HepG2 (cell line): ENCODE data around the gene TFAP2C. TPM values are rescaled to one million over a fixed set of nuclear protein-coding genes. Genes with fewer than 3 reads are reported as not detected.

ENCODE experiments used
- ATAC-seq: fragments of 200-7000 bp; cut with Tn5 transposase; 3 replicates; pipeline ENCODE4 v1.9.1; 2020; ENCODE audit warnings: mild to moderate bottlenecking, moderate library complexity
- BruUV-seq: library from RNA; stranded (reverse); fragments of 400-500 nt; replicated peaks from 2 replicates; lab custom pipeline; 2021; lab: Mats Ljungman, UMichigan
- CTCF ChIA-PET: fragments of 300-600 bp; formaldehyde crosslinking; extraction: SDS; loops from one replicate; lab custom pipeline; 2021; ENCODE audit warnings: low total read pairs, inconsistent platforms, low intra/inter-chr PET ratio; lab: Yijun Ruan, JAX
- POLR2A ChIA-PET: fragments of 350-600 bp; sonication (Branson Sonifier 250); formaldehyde crosslinking; loops from one replicate; lab custom pipeline; 2020; ENCODE audit warnings: antibody characterized with exemption, inconsistent platforms; lab: Yijun Ruan, JAX
- DNase-seq: peaks from one replicate; pipeline ENCODE4 v3.0.0-alpha.2; 2015; ENCODE audit warnings: low spot score
- FAIRE-seq: peaks from 3 replicates; lab custom pipeline; 2011; peaks lifted over from hg19 to GRCh38; lab: Jason Lieb, UNC
- H2AFZ ChIP-seq: one replicate; pipeline ENCODE4 v1.6.1; 2011; ENCODE audit warnings: low read length, inconsistent platforms
- H3K27ac ChIP-seq: fragments of 300-600 bp; 3 replicates; pipeline ENCODE4 v1.8.0; 2011; ENCODE audit warnings: mixed run types, mild to moderate bottlenecking, mixed read lengths, low read length, inconsistent platforms; ENCODE audit not compliant: insufficient read depth; ENCODE audit errors: extremely low read length
- H3K27me3 ChIP-seq, 2 experiments: fragments of 200-600 bp in 1 of 2; 2 replicates in 1 of 2; 3 replicates in 1 of 2; pipeline versions ENCODE4 v1.6.0 to v1.8.0; 2011; ENCODE audit warnings: low read length in 2 of 2, mild to moderate bottlenecking in 2 of 2, moderate library complexity in 2 of 2, inconsistent platforms in 1 of 2; ENCODE audit not compliant: insufficient read depth in 2 of 2, control insufficient read depth in 1 of 2
- H3K36me3 ChIP-seq, 2 experiments: fragments of 200-600 bp in 1 of 2; replicated peaks in 1 of 2; 2 replicates in 1 of 2; 3 replicates in 1 of 2; pipeline versions ENCODE4 v1.5.1 to v1.8.0; 2011; ENCODE audit warnings: low read length in 2 of 2, inconsistent platforms in 1 of 2; ENCODE audit not compliant: insufficient read depth in 2 of 2, control insufficient read depth in 1 of 2
- H3K4me1 ChIP-seq: 2 replicates; pipeline ENCODE4 v1.5.1; 2012; ENCODE audit warnings: low read length, inconsistent platforms; ENCODE audit not compliant: insufficient read depth
- H3K4me2 ChIP-seq: 2 replicates; pipeline ENCODE4 v1.6.0; 2011; ENCODE audit warnings: low read depth, low read length, inconsistent platforms
- H3K4me3 ChIP-seq, 3 experiments: fragments of 200-600 bp in 1 of 3; sonication (generic), shearing (Covaris generic) in 1 of 3; replicated peaks in 1 of 3; 2 replicates each; pipeline ENCODE4 v1.5.1; 2011 to 2016; ENCODE audit warnings: low read length in 3 of 3, inconsistent platforms in 2 of 3, low read depth in 2 of 3, mild to moderate bottlenecking in 2 of 3, control low read depth in 1 of 3, mixed read lengths in 1 of 3; ENCODE audit not compliant: insufficient read depth in 1 of 3
- H3K79me2 ChIP-seq: one replicate; pipeline ENCODE4 v1.6.1; 2011; ENCODE audit warnings: low read length, inconsistent platforms; ENCODE audit not compliant: insufficient read depth
- H3K9ac ChIP-seq: 2 replicates; pipeline ENCODE4 v1.6.0; 2011; ENCODE audit warnings: mild to moderate bottlenecking, low read depth, low read length, inconsistent platforms; ENCODE audit not compliant: insufficient read depth
- H3K9me3 ChIP-seq: 2 replicates; pipeline ENCODE4 v1.5.1; 2012; ENCODE audit warnings: mild to moderate bottlenecking, low read length
- H4K20me1 ChIP-seq: 2 replicates; pipeline ENCODE4 v1.6.0; 2011; ENCODE audit warnings: inconsistent platforms, mild to moderate bottlenecking, low read length, moderate library complexity; ENCODE audit not compliant: insufficient read depth
- GTF3A ChIP-seq: sonication (generic); formaldehyde crosslinking; conservative IDR thresholded peaks from 2 replicates; pipeline ENCODE4 v1.4.0; 2020; ENCODE audit warnings: mild to moderate bottlenecking, missing genetic modification reagents
- GZF1 ChIP-seq: sonication (generic); formaldehyde crosslinking; IDR thresholded peaks from 2 replicates; pipeline ENCODE4 v1.5.1; 2020; ENCODE audit warnings: mild to moderate bottlenecking, missing genetic modification reagents
- HDAC2 ChIP-seq: sonication (generic); formaldehyde crosslinking; IDR thresholded peaks from 2 replicates; pipeline ENCODE4 v1.4.0; 2020; ENCODE audit warnings: missing genetic modification reagents
- HNRNPL ChIP-seq: fragments of 200-400 bp; formaldehyde crosslinking; IDR thresholded peaks from 2 replicates; pipeline ENCODE4 v1.6.1; 2017; ENCODE audit warnings: mild to moderate bottlenecking, low read depth, low read length
- POLR2AphosphoS5 ChIP-seq: IDR thresholded peaks from 2 replicates; pipeline ENCODE4 v1.6.1; 2012; ENCODE audit warnings: low read depth, low read length
- SOX5 ChIP-seq: IDR thresholded peaks from 2 replicates; pipeline ENCODE4 v1.6.1; 2016; ENCODE audit warnings: borderline replicate concordance
- ZFX ChIP-seq: sonication (generic); formaldehyde crosslinking; IDR thresholded peaks from 2 replicates; pipeline ENCODE4 v1.4.0; 2020; ENCODE audit warnings: mild to moderate bottlenecking, low read depth, missing genetic modification reagents, moderate library complexity
- ZNF441 ChIP-seq: sonication (generic); formaldehyde crosslinking; IDR thresholded peaks from 2 replicates; pipeline ENCODE4 v1.7.0; 2021; ENCODE audit warnings: missing genetic modification reagents, borderline replicate concordance
- ZNF446 ChIP-seq: sonication (generic); formaldehyde crosslinking; IDR thresholded peaks from 2 replicates; pipeline ENCODE4 v1.5.0; 2020; ENCODE audit warnings: mild to moderate bottlenecking, missing genetic modification reagents
- WGBS: methylation state at CpG from one replicate; pipeline ENCODE4 v1.1.6; 2017; ENCODE audit warnings: low lambda C conversion rate; 5-methylcytosine and 5-hydroxymethylcytosine counted together
- in situ Hi-C: cut with HindIII; loops from 2 replicates; pipeline ENCODE4 v1.10.0; 2017; ENCODE audit warnings: low pct_unique_long_range_greater_than_20kb; ENCODE audit not compliant: extremely low pct_ligation_motif_present
- intact Hi-C: fragments of 100-400 bp; cut with micrococcal nuclease; formaldehyde crosslinking; loops from one replicate; pipeline ENCODE4 v1.10.0; 2022; ENCODE audit not compliant: unreplicated experiment
- polyA plus RNA-seq, 8 experiments: library from polyadenylated mRNA; depleted of rRNA in 3 of 8; stranded (reverse) in 7 of 8; unstranded in 1 of 8; fragments of >200 nt; fragmentation: Illumina TruSeq in 4 of 8; extraction: Trizol in 4 of 8; gene quantifications; 2 replicates each; pipeline versions ENCODE4 v1.2.1 to v1.2.3, GENCODE V29; 2011 to 2016; ENCODE audit warnings: low read depth in 4 of 8, missing spikeins in 1 of 8, mixed read lengths in 1 of 8; ENCODE audit not compliant: insufficient read depth in 1 of 8
- total RNA-seq, 5 experiments: library from RNA; depleted of rRNA; stranded (reverse); fragments of >200 nt; fragmentation: Illumina TruSeq; extraction: Trizol; gene quantifications; 2 replicates each; pipeline ENCODE4 v1.2.3, GENCODE V29; 2016; ENCODE audit warnings: low read depth in 1 of 5
- TF ChIP-seq, protein P1 (sequence below): sonication (generic); formaldehyde crosslinking; IDR thresholded peaks from 2 replicates; pipeline ENCODE4 v1.4.0; 2020; ENCODE audit warnings: missing genetic modification reagents
- TF ChIP-seq, protein P2 (sequence below): sonication (generic); formaldehyde crosslinking; IDR thresholded peaks from 2 replicates; pipeline ENCODE4 v1.5.0; 2020; ENCODE audit warnings: missing genetic modification reagents
- TF ChIP-seq, protein P3 (sequence below): sonication (generic); formaldehyde crosslinking; IDR thresholded peaks from 2 replicates; pipeline ENCODE4 v1.8.1; 2023; ENCODE audit warnings: mild to moderate bottlenecking, inconsistent platforms, moderate library complexity, missing genetic modification reagents, borderline replicate concordance

Gene TFAP2C
- total and polyA plus RNA-seq, 2 of the 13 experiments (the other 11 are each of a cell fraction or from before 2014, with no cell fraction given): not detected

DNA sequence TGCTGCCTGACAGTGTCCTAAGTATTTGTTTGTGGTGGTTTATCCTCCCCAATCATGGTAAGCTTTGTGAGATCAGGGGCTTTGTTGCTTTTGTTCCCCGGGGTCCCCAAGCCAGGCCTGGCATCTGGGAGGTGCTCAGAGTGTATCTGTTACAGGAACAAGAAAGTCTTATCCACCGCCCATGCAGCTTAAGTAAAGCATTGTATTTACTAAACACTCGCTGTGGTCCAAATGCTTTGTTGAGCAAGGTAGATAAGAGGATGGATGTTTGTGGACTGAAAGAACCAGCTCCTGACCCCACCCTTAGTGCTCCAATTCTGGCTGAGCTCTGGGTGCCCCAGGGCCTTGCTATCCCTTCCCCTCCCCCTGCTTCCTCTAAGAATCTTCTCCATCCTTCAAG, 19.8 kb upstream of the TFAP2C start (continued):
- TF ChIP-seq ZNF441 (no peak), GZF1 (no peak), ZNF446 (CRISPR knock-in tag) (no peak), HDAC2 (CRISPR knock-in tag) (no peak), SOX5 (CRISPR knock-in tag) (no peak), GTF3A (CRISPR knock-in tag) (no peak)
- TF ChIP-seq, protein P1, sequence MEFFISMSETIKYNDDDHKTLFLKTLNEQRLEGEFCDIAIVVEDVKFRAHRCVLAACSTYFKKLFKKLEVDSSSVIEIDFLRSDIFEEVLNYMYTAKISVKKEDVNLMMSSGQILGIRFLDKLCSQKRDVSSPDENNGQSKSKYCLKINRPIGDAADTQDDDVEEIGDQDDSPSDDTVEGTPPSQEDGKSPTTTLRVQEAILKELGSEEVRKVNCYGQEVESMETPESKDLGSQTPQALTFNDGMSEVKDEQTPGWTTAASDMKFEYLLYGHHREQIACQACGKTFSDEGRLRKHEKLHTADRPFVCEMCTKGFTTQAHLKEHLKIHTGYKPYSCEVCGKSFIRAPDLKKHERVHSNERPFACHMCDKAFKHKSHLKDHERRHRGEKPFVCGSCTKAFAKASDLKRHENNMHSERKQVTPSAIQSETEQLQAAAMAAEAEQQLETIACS (CRISPR knock-in tag): no peak
- TF ChIP-seq, all 625 proteins: peak for 0

DNA sequence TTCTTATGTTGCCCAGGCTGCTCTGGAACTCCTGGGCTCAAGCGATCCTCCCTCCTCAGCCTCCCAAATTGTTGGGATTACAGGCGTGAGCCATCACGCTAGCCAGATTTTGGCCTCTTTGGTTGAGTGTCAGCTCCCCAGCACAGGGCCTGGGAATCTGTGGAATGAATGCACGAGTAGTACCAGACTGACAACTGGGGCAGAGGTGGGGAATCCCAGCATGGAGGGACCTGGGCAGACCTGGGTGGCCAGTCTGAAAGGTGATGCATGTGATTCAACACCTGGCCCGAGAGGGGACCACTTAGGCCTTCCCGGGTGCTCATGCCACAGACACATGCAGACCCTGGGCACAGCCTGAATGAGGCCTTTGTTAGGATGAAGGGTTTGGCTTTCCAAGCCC, 19.0 kb upstream of the TFAP2C start:
- ChIA-PET CTCF (no interaction called here), POLR2A (no interaction called here)
- ATAC-seq: no peak
- intact Hi-C loops (no loop called here), in situ Hi-C loops (no loop called here)
- FAIRE-seq: no peak
- Histone ChIP-seq H3K4me1 (0 out of 2 replicates have a peak, but pooled peaks cover 6% of the 10 kb centered on the region), H3K36me3 (no peaks in the 10 kb centered on the region), H3K27ac (no peak overlapping the region), H3K27me3 (peaks cover 0 to 5% of the 10 kb centered on the region in 2 experiments; a peak in 1 of 5 replicates), H4K20me1 (no peaks in the 10 kb centered on the region), H3K4me3 (no peak overlapping the region), H3K4me2 (no peak overlapping the region), H3K79me2 (no peaks in the 10 kb centered on the region), H3K9me3 (no peaks in the 10 kb centered on the region), H2AFZ (no peak overlapping the region), H3K9ac (no peak overlapping the region)
- DNase-seq: no peak
- 41% methylated on average over 6 of the region's 6 CpGs for WGBS
- TF ChIP-seq, protein P2, sequence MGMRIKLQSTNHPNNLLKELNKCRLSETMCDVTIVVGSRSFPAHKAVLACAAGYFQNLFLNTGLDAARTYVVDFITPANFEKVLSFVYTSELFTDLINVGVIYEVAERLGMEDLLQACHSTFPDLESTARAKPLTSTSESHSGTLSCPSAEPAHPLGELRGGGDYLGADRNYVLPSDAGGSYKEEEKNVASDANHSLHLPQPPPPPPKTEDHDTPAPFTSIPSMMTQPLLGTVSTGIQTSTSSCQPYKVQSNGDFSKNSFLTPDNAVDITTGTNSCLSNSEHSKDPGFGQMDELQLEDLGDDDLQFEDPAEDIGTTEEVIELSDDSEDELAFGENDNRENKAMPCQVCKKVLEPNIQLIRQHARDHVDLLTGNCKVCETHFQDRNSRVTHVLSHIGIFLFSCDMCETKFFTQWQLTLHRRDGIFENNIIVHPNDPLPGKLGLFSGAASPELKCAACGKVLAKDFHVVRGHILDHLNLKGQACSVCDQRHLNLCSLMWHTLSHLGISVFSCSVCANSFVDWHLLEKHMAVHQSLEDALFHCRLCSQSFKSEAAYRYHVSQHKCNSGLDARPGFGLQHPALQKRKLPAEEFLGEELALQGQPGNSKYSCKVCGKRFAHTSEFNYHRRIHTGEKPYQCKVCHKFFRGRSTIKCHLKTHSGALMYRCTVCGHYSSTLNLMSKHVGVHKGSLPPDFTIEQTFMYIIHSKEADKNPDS: no peak
- TF ChIP-seq POLR2AphosphoS5: no peak
- TF ChIP-seq ZFX (CRISPR knock-in tag): no peak
- TF ChIP-seq, protein P3, sequence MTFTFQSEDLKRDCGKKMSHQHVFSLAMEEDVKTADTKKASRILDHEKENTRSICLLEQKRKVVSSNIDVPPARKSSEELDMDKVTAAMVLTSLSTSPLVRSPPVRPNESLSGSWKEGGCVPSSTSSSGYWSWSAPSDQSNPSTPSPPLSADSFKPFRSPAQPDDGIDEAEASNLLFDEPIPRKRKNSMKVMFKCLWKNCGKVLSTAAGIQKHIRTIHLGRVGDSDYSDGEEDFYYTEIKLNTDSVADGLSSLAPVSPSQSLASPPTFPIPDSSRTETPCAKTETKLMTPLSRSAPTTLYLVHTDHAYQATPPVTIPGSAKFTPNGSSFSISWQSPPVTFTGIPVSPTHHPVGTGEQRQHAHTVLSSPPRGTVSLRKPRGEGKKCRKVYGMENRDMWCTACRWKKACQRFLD (CRISPR knock-in tag): no peak
- TF ChIP-seq HNRNPL: no peak
- BruUV-seq: no TSS peak
